ENCODE measurements around the gene PPM1E.

PPM1E gene

DNA sequence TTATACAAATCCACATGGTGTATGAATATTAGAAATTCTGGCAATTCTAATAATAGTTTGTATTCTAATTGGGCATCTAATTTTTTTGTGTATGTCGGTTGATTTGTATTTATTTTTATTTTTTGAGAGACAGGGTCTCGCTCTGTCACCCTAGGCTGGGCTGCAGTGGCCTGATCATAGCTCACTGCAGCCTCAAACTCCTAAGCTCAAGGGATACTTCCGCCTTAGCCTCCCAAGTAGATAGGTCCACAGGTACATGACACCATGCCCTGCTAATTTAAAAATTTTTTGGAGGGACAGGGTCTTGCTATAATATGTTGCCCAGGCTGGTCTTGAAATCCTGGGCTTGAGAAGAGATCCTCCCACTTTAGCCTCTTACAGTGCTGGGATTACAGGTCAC is 246.5 kb downstream of the PPM1E start:
- peak; percentile 13 for DNase-seq (ENCODE audit: low read depth)
- TF ChIP-seq, protein P1, sequence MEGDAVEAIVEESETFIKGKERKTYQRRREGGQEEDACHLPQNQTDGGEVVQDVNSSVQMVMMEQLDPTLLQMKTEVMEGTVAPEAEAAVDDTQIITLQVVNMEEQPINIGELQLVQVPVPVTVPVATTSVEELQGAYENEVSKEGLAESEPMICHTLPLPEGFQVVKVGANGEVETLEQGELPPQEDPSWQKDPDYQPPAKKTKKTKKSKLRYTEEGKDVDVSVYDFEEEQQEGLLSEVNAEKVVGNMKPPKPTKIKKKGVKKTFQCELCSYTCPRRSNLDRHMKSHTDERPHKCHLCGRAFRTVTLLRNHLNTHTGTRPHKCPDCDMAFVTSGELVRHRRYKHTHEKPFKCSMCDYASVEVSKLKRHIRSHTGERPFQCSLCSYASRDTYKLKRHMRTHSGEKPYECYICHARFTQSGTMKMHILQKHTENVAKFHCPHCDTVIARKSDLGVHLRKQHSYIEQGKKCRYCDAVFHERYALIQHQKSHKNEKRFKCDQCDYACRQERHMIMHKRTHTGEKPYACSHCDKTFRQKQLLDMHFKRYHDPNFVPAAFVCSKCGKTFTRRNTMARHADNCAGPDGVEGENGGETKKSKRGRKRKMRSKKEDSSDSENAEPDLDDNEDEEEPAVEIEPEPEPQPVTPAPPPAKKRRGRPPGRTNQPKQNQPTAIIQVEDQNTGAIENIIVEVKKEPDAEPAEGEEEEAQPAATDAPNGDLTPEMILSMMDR (IDR thresholded peaks at IDR 0.05; ENCODE audit: insufficient read depth, low read depth, low read length, missing control alignments), result no peak
- H3K4me3 ChIP-seq (ENCODE audit: low read depth, low read length), result peak overlapping the region; percentile 57; the same call in 1 of the 2 replicates

DNA sequence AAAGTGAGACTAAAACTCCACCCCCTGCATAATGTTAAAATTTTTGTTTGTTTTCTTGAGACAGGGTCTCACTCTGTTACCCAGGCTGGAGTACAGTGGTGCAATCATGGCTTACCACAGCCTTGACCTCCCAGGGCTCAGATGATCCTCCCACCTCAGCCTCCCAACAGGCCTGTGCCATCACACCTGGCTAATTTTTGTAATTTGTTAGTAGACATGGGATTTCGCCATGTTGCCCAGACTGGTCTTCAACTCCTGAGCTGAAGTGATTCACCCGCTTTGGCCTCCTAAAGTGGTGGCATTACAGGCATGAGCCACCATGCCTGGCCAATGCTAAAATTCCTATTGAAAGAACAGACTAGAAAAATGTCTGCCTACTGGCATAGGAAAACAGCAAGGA is 247.2 kb downstream of the PPM1E start:
- no peak for DNase-seq (ENCODE audit: low read depth)
- no peak overlapping the region for H3K4me3 ChIP-seq (ENCODE audit: low read depth, low read length)
- TF ChIP-seq, protein P1 (IDR thresholded peaks at IDR 0.05; ENCODE audit: insufficient read depth, low read depth, low read length, missing control alignments), result no peak

DNA sequence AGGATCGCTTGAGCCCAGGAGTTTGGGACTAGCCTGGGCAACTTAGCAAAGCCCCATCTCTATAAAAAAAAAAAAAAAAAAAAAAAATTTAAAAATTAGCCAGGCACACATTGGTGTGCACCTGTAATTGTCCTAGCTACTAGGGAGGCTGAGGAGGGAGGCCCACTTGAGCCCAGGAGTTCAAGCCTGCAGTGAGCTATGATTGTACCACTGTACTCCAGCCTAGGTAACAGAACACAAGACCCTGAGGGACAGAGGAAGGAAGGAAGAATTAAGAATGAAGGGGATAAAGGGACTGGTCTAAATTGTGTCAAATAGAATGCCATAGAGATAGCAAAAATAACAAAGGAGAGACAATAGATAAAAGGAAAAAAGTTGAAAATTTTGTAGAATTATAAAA is 248.2 kb downstream of the PPM1E start:
- H3K4me3 ChIP-seq (ENCODE audit: low read depth, low read length), result no peak overlapping the region
- TF ChIP-seq, protein P1 (IDR thresholded peaks at IDR 0.05; ENCODE audit: insufficient read depth, low read depth, low read length, missing control alignments), result no peak

DNA sequence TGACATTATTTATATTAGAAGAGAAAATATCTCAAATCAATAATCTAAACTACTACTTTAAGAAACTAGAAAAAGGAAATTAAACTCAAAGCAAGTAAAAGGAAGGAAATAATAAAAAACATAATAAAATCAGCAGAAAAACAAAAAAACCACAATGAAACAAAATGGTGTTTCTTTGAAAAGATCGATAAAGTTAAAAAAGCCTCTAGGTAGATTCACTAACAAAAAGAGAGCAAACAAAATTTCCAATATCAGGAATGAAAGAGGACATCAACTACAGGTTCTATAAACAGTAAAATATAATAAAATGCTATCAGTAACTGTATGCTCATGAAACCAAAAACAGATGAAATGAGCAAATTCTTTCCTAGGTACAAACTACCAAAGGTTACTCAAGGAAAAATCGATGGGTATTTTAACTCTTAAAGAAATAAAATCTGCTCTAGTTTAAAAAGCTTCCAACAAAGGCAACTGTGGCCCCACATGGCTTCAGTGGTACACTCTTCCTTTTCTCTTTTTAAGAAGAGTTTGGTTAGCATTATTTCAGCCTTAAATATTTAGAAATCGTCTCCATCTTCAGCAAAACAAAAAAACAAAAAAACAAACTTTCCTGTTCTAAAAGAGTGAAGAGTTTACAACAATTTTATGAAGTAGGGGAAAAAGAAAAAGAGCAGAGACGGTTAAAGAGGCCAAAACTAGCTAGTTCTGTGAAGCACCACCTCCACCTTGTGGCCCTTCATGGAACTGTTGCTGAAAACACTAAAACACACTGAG is 248.9 kb downstream of the PPM1E start:
- peak; percentile 76 for DNase-seq (ENCODE audit: low read depth)
- TF ChIP-seq, protein P1 (IDR thresholded peaks at IDR 0.05; ENCODE audit: insufficient read depth, low read depth, low read length, missing control alignments), result peak; percentile 94
- H3K4me3 ChIP-seq (ENCODE audit: low read depth, low read length), result no peak overlapping the region

More for the DNA sequence above, 248.2 kb downstream of the PPM1E start:
- no peak for DNase-seq (ENCODE audit: low read depth)

DNA sequence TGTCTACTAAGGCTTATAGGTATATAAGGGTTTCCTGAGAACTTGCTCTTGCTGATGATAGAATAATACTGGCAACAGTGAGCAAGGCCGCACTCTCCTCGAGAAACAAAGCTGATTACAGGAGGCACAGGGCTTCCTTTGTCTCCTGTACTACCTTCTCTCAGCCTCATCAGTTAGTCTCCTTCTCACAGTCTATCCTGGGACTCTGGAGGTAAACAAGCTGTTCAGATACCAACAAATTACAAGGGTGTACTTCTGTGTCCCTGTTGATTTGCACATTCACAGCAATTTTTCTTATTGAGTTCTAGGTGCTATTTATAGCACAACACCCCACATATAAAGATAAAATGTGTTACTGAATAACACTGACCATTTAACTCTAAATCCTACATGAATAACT is 252.3 kb downstream of the PPM1E start:
- TF ChIP-seq, protein P1 (IDR thresholded peaks at IDR 0.05; ENCODE audit: insufficient read depth, low read depth, low read length, missing control alignments), result no peak
- no peak for DNase-seq (ENCODE audit: low read depth)
- H3K4me3 ChIP-seq (ENCODE audit: low read depth, low read length), result no peak overlapping the region

DNA sequence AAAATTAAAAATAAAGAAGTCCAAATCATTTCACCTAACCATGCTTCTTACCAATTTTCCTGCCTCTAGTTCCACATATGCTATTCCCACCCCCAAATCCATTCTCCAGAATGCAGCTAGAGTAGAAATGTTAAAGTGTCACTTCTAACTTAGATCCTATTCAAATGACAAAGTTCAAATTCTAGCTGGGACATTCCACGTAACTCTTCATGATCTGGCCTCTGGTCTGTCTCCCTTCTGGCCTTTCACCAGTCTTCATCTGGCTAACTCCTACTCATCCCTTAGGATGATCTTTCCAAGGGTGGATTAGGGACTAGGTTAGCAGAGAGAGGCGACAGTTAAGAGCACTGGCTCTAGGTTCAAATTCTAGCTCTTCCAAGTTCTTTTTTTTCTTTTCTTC is 253.1 kb downstream of the PPM1E start:
- H3K4me3 ChIP-seq (ENCODE audit: low read depth, low read length), result no peak overlapping the region
- TF ChIP-seq, protein P1 (IDR thresholded peaks at IDR 0.05; ENCODE audit: insufficient read depth, low read depth, low read length, missing control alignments), result no peak
- no peak for DNase-seq (ENCODE audit: low read depth)

DNA sequence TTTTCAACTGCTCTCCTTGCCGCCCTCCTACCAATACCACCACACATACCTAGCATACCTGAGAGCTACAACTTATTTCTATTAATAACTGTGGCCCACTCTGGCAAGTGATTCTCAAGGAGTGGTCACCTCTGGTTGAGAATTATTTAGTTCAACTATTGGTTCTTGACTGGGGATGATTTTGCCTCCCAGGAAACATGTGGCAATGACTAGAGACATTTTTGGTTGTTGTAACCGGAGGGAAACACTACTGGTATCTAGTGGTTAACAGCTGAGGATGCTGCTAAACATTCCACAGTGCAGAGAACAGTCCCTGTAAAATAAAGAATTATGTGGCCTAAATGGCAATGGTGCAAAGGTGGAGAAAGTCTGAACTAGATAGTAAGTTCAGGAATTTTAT is 254.4 kb downstream of the PPM1E start:
- TF ChIP-seq, protein P1 (IDR thresholded peaks at IDR 0.05; ENCODE audit: insufficient read depth, low read depth, low read length, missing control alignments), result no peak
- DNase-seq (ENCODE audit: low read depth), result no peak

More for the DNA sequence above, 254.4 kb downstream of the PPM1E start:
- no peak overlapping the region for H3K4me3 ChIP-seq (ENCODE audit: low read depth, low read length)

All from GM12865 (cell line).